Raji (cell line): ENCODE data around the gene DAZ2.
"Not testable (repeated sequence)": the region's sequence is repeated elsewhere in the genome, so short reads cannot be mapped to it uniquely, and the experiment has no call there.

Experiments
- POLR2A ChIP-seq: IDR thresholded peaks from 2 replicates; pipeline ENCODE4 v1.6.1; 2011; ENCODE audit warnings: low read depth, low read length, control low read depth; ENCODE audit not compliant: insufficient read depth

The DAZ2 gene, protein sequence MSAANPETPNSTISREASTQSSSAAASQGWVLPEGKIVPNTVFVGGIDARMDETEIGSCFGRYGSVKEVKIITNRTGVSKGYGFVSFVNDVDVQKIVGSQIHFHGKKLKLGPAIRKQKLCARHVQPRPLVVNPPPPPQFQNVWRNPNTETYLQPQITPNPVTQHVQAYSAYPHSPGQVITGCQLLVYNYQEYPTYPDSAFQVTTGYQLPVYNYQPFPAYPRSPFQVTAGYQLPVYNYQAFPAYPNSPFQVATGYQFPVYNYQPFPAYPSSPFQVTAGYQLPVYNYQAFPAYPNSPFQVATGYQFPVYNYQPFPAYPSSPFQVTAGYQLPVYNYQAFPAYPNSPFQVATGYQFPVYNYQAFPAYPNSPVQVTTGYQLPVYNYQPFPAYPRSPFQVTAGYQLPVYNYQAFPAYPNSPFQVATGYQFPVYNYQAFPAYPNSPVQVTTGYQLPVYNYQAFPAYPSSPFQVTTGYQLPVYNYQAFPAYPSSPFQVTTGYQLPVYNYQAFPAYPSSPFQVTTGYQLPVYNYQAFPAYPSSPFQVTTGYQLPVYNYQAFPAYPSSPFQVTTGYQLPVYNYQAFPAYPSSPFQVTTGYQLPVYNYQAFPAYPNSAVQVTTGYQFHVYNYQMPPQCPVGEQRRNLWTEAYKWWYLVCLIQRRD

DNA sequence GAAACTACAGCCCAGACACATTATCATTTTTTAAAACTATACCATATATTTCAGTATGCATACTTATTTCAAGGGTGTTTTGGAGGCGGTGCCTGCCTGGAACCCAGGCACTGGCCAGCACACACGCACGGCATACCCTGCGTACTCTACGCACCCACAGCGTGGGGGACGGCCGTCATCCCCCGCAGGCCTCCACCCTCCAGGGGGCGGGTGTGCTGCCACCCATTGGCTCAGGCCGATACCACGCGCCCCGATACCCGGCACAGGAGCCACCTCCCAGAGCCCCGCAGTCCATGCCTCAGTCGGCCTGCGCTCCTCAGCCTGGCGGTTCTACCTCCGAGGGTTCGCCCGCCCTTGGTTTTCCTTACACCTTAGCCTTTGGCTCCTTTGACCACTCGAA lies at the start of gene DAZ2:
TSS of gene DAZ2 (plus strand) at position 301 of the 400 bp plus-strand sequence. CDS start 208 bp downstream, outside the sequence.
- not testable (repeated sequence) for TF ChIP-seq POLR2A

DNA sequence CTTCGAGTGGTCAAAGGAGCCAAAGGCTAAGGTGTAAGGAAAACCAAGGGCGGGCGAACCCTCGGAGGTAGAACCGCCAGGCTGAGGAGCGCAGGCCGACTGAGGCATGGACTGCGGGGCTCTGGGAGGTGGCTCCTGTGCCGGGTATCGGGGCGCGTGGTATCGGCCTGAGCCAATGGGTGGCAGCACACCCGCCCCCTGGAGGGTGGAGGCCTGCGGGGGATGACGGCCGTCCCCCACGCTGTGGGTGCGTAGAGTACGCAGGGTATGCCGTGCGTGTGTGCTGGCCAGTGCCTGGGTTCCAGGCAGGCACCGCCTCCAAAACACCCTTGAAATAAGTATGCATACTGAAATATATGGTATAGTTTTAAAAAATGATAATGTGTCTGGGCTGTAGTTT lies 20.4 kb upstream of the DAZ2 start, which contains the start of gene DAZ1:
TSS of gene DAZ1 (minus strand) at position 101 of the 400 bp plus-strand sequence. CDS start 208 bp downstream, outside the sequence.
- not testable (repeated sequence) for TF ChIP-seq POLR2A
